SKM-1 (cell line): ENCODE data around the gene HSPB6.

Source experiments
- DNase-seq: peaks from one replicate; lab custom pipeline; 2025; ENCODE audit not compliant: unreplicated experiment; lab: John Stamatoyannopoulos, UW

HSPB6 gene

GRCh38 chr19:35717665-35718344 lies 39.0 kb downstream of the HSPB6 start, which contains the start of gene KMT2B:
Gene KMT2B (plus strand): TSS chr19:35718003. CDS start chr19:35718019, 16 bp downstream.
- no peak for DNase-seq

DNA sequence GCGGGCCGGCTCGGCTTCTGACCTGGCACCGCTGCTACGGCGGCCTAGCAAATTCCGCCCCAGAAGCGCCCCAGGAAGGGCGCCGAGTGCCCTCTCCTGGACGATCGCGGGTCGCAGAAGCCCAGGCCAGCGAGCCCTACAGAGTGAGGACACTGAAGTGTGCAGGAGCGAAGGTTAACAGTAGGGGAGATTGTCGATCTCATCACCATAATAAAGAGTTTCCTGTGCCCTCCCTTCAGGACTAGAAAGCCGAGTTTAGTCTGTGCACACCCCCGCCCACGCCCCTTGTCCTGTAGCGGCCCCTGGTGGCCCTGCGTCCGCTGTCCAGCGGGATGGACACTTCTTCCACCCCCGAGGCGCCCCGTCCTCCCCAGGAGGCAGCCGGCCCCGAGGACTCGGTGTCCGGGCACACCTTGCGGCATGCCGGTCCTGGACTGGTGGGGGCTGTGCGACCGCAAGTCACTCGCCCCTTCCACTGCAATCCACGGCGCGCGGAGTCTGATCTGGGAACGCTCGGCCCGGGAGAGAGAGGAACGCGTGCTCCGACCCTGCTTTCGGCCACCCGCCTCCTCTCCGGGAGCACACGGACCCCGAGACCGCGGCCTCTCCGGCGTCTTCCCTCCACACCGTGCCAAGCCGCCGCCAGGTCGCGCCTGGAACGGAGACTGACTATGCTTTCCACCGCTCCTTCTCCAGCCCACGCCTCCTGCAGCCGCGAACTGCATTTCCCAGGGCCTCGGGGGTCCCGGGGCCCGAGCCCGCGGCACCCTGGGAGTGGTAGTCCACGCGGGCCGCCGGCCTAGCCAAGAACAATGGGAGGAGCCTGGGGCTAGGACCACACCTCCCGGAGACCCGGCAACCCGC lies 39.8 kb downstream of the HSPB6 start:
- peak; percentile 95 for DNase-seq

DNA sequence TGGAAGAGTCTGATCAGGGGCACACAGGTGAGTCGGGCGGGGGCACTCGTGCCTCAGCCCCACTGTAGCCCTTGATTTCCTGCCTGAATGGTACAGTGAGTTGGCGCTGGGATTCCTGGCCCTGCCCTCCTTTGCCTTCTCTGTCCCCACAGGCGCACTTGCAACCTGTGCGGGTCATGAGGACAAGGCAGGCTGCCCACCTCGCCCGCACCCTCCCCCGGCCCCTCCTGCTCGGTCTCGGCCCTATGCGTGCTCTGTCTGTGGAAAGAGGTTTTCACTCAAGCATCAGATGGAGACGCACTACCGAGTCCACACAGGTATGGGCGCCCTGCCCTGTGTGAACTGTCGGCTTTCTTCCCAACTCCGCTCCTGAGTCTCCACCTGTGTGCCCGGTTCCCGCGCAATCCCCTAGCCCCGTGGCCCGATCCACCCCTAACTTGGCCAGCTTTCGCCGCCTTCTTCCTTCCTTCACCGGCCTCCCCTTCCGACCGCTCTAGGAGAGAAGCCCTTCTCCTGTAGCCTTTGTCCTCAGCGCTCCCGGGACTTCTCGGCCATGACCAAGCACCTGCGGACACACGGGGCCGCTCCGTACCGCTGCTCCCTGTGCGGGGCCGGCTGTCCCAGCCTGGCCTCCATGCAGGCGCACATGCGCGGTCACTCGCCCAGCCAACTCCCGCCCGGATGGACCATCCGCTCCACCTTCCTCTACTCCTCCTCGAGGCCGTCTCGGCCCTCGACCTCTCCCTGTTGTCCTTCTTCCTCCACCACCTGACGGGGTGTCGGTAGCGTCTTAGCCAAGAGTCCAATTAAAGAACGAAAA lies 40.6 kb downstream of the HSPB6 start:
- DNase-seq, result no peak

- DNase-seq, result no peak
Measured at GRCh38 chr19:35715355-35715809, 41.4 kb downstream of the HSPB6 start.

GRCh38 chr19:35714601-35715354 lies 42.1 kb downstream of the HSPB6 start:
- no peak for DNase-seq

GRCh38 chr19:35713904-35714495 lies 42.8 kb downstream of the HSPB6 start:
- no peak for DNase-seq

GRCh38 chr19:35713506-35713850 lies 43.4 kb downstream of the HSPB6 start:
- DNase-seq, result no peak

GRCh38 chr19:35712567-35713505 lies 44.0 kb downstream of the HSPB6 start:
- no peak for DNase-seq

DNA sequence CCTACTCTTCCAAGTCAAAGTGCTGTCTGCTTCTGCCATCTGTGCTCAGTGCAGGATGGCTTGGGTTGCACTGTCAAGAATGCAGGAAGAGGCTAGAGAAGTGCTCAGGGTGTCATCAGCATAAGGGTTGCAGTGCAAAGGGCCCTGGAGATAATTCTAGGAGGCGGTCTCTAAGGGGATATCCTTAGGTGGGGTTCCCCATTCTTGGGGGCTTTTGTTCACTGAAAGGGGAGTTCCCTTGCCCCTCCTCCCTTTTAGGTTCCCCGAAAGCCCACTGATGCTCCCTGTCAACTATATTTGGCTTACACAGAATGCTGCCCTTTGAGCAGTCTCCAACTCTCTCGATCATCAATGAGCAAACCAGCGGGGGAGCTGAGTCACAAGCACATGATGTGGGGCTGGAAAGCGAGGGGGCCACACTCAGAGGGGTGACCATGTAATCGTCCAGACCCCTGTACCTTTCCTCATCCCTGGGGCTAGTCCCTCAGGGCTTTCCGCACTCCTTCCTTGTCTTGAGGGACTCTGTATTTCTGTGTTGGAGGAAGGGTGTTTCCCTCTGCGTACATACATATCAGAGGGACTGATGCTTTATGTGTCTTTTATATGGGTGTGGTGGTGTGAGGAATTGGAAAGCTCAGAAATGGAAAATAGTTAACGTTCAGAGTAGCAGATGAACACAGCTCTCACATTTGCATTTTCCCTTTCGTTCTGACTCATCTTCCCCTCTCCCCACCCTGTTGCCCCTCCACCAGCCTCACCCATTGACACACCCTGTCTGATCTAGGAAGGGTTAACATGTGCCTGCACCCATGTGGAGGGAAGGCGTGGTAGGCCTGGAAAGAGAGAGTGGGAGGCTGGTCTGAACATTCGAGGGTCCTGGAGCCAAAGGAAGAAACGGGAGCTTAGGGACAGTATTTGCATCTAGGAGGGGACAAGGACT lies 45.8 kb downstream of the HSPB6 start:
- no peak for DNase-seq

DNA sequence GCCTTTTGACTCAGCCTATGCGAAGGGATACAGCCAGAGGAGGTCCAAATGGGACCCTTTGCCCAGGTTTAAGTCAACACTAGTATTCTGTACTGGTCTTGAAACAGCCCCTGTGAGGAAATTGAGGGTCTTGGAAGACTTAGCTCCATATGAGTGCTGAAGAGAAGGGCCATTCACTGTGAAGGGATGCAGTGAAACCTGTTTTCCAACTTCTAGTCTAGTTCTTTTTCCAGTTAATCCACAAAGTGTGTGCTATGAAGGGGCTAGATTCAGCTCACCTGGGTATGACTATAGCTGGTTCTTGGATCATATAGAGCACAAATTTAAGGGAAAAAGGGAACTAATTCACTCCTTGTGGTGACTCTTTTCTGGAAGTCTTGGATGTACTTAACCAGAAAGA lies 48.4 kb downstream of the HSPB6 start:
- DNase-seq, result no peak
